Neural cell (in vitro differentiated cells): ENCODE results near the gene DENND4A. TPM values are rescaled to one million over a fixed set of nuclear protein-coding genes. Genes with fewer than 3 reads are reported as not detected.

Source experiments
- H2AFZ ChIP-seq: fragments of 200-600, 300-800 bp; sonication (generic), shearing (Covaris generic); 2 replicates; pipeline ENCODE4 v1.6.0; 2014; ENCODE audit warnings: low read depth, mild to moderate bottlenecking, antibody characterized with exemption, low read length, moderate library complexity
- H3F3A ChIP-seq: fragments of 200-600 bp; shearing (Covaris generic); 2 replicates; pipeline ENCODE4 v1.6.1; 2016; ENCODE audit warnings: mild to moderate bottlenecking, moderate library complexity, mixed read lengths, antibody characterized with exemption, low read length; ENCODE audit not compliant: insufficient read depth, poor library complexity, severe bottlenecking
- H3K27ac ChIP-seq: fragments of 200-600, 300-800 bp; sonication (generic), shearing (Covaris generic); 2 replicates; pipeline ENCODE4 v1.5.1; 2014; ENCODE audit warnings: mild to moderate bottlenecking, low read length, moderate library complexity
- H3K27me3 ChIP-seq: fragments of 300-800, 200-600 bp; sonication (generic), shearing (Covaris generic); 2 replicates; pipeline ENCODE4 v1.6.0; 2014; ENCODE audit warnings: mild to moderate bottlenecking, low read depth, low read length, moderate library complexity; ENCODE audit not compliant: insufficient read depth
- H3K36me3 ChIP-seq: fragments of 300-800, 200-600 bp; sonication (generic), shearing (Covaris generic); 2 replicates; pipeline ENCODE4 v1.5.1; 2014; ENCODE audit warnings: mild to moderate bottlenecking, antibody characterized with exemption, low read length, moderate library complexity; ENCODE audit not compliant: insufficient read depth
- H3K4me2 ChIP-seq: fragments of 300-800, 200-600 bp; sonication (generic), shearing (Covaris generic); 2 replicates; pipeline ENCODE4 v1.6.0; 2014; ENCODE audit warnings: mild to moderate bottlenecking, low read length
- H3K4me3 ChIP-seq: fragments of 300-800, 200-600 bp; sonication (generic), shearing (Covaris generic); 2 replicates; pipeline ENCODE4 v1.5.1; 2014; ENCODE audit warnings: mild to moderate bottlenecking, low read length, moderate library complexity
- H3K79me2 ChIP-seq: fragments of 200-600 bp; shearing (Covaris generic); replicated peaks from 2 replicates; pipeline ENCODE4 v1.6.0; 2014; ENCODE audit warnings: mild to moderate bottlenecking, low read length, moderate library complexity; ENCODE audit not compliant: insufficient read depth
- H3K9ac ChIP-seq: fragments of 300-800, 200-600 bp; sonication (generic), shearing (Covaris generic); 2 replicates; pipeline ENCODE4 v1.6.1; 2016; ENCODE audit warnings: mild to moderate bottlenecking, low read length, mixed read lengths
- H3K9me2 ChIP-seq: fragments of 200-600 bp; shearing (Covaris generic); 2 replicates; pipeline ENCODE4 v1.6.1; 2016; ENCODE audit warnings: mild to moderate bottlenecking, low read length, mixed read lengths; ENCODE audit not compliant: insufficient read depth
- H3K9me3 ChIP-seq: fragments of 200-600, 300-800 bp; sonication (generic), shearing (Covaris generic); 2 replicates; pipeline ENCODE4 v1.6.1; 2016; ENCODE audit warnings: mild to moderate bottlenecking, mixed run types, low read length, moderate library complexity, mixed read lengths
- H4K20me1 ChIP-seq: fragments of 200-600 bp; shearing (Covaris generic); 2 replicates; pipeline ENCODE4 v1.6.1; 2016; ENCODE audit warnings: mild to moderate bottlenecking, mixed run types; ENCODE audit not compliant: insufficient read depth
- EP300 ChIP-seq: fragments of 450-650 bp; conservative IDR thresholded peaks from 2 replicates; pipeline ENCODE4 v1.6.1; 2014; ENCODE audit warnings: antibody characterized with exemption, mild to moderate bottlenecking, moderate library complexity; ENCODE audit not compliant: poor library complexity, severe bottlenecking
- EZH2 ChIP-seq: fragments of 200-600, 300-800 bp; shearing (Covaris generic), sonication (generic); IDR thresholded peaks from 2 replicates; pipeline ENCODE4 v1.6.1; 2014; ENCODE audit warnings: antibody characterized with exemption, low read length, borderline replicate concordance, mild to moderate bottlenecking; ENCODE audit not compliant: insufficient read depth, poor library complexity, severe bottlenecking
- MXI1 ChIP-seq: fragments of 450-650 bp; conservative IDR thresholded peaks from 2 replicates; pipeline ENCODE4 v1.6.1; 2014; ENCODE audit warnings: antibody characterized with exemption, mild to moderate bottlenecking; ENCODE audit not compliant: poor library complexity, severe bottlenecking
- POLR2AphosphoS5 ChIP-seq: IDR thresholded peaks from 2 replicates; pipeline ENCODE4 v1.6.1; 2012
- RAD21 ChIP-seq: fragments of 450-650 bp; conservative IDR thresholded peaks from 2 replicates; pipeline ENCODE4 v1.6.1; 2014; ENCODE audit warnings: antibody characterized with exemption, mild to moderate bottlenecking, moderate library complexity
- REST ChIP-seq: IDR thresholded peaks from 2 replicates; pipeline ENCODE4 v1.6.1; 2012; ENCODE audit warnings: borderline replicate concordance
- SMC3 ChIP-seq: fragments of 450-650 bp; conservative IDR thresholded peaks from 2 replicates; pipeline ENCODE4 v1.6.1; 2014; ENCODE audit warnings: antibody characterized with exemption, mild to moderate bottlenecking, moderate library complexity; ENCODE audit not compliant: poor library complexity
- TAF1 ChIP-seq: IDR thresholded peaks from 2 replicates; pipeline ENCODE4 v1.6.1; 2012; ENCODE audit warnings: low read depth
- polyA plus RNA-seq: library from polyadenylated mRNA; depleted of rRNA; stranded (reverse); fragments of >200 nt; gene quantifications from 2 replicates; pipeline ENCODE4 v1.2.3, GENCODE V29; 2014
- TF ChIP-seq, protein P1 (sequence below): fragments of 450-650 bp; IDR thresholded peaks from 2 replicates; pipeline ENCODE4 v1.5.1; 2014; ENCODE audit warnings: antibody characterized with exemption, mild to moderate bottlenecking, moderate library complexity; ENCODE audit not compliant: poor library complexity, severe bottlenecking

DENND4A gene
- polyA plus RNA-seq, 1 donor from 2014 or later, result 7.5 TPM

DNA sequence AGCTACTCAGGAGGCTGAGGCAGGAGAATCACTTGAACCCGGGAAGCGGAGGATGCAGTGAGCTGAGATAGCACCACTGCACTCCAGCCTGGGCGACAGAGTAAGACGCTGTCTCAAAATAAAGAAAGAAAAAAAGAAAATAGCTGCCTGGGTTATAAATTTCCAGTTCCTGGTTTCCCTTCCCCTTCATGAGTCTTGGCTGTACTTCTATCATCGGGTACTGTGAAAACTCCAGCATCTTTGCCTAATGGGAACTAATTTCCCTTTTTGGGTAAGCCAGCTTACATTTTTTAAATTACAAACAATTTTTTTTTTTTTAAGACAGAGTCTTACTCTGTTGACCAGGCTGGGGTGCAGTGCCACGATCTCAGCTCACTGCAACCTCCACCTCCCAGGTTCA lies 15.0 kb downstream of the DENND4A start:
- no peak overlapping the region for H3K4me3 ChIP-seq
- H3K27me3 ChIP-seq, result no peaks in the 10 kb centered on the region
- no peaks in the 10 kb centered on the region for H3K9me3 ChIP-seq
- H3K9ac ChIP-seq, result no peak overlapping the region
- H4K20me1 ChIP-seq, result no peaks in the 10 kb centered on the region
- H3K27ac ChIP-seq, result no peak overlapping the region
- no peaks in the 10 kb centered on the region for H3K79me2 ChIP-seq
- H3F3A ChIP-seq, result no peaks in the 10 kb centered on the region
- no peak overlapping the region for H2AFZ ChIP-seq
- H3K4me2 ChIP-seq, result no peak overlapping the region
- H3K36me3 ChIP-seq, result no peaks in the 10 kb centered on the region
- TF ChIP-seq SMC3 (no peak), EP300 (no peak), MXI1 (no peak), POLR2AphosphoS5 (no peak), TAF1 (no peak), RAD21 (no peak), REST (no peak), EZH2 (no peak)
- TF ChIP-seq, protein P1, sequence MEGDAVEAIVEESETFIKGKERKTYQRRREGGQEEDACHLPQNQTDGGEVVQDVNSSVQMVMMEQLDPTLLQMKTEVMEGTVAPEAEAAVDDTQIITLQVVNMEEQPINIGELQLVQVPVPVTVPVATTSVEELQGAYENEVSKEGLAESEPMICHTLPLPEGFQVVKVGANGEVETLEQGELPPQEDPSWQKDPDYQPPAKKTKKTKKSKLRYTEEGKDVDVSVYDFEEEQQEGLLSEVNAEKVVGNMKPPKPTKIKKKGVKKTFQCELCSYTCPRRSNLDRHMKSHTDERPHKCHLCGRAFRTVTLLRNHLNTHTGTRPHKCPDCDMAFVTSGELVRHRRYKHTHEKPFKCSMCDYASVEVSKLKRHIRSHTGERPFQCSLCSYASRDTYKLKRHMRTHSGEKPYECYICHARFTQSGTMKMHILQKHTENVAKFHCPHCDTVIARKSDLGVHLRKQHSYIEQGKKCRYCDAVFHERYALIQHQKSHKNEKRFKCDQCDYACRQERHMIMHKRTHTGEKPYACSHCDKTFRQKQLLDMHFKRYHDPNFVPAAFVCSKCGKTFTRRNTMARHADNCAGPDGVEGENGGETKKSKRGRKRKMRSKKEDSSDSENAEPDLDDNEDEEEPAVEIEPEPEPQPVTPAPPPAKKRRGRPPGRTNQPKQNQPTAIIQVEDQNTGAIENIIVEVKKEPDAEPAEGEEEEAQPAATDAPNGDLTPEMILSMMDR, result no peak
- H3K9me2 ChIP-seq, result no peaks in the 10 kb centered on the region

- Histone ChIP-seq H3K36me3 (no peaks in the 10 kb centered on the region), H3K27me3 (no peaks in the 10 kb centered on the region), H3K4me2 (no peak overlapping the region), H3K9ac (no peak overlapping the region), H3K9me3 (no peaks in the 10 kb centered on the region), H4K20me1 (no peaks in the 10 kb centered on the region), H3K4me3 (no peak overlapping the region), H2AFZ (no peak overlapping the region), H3K79me2 (no peaks in the 10 kb centered on the region), H3K9me2 (no peaks in the 10 kb centered on the region), H3K27ac (no peak overlapping the region), H3F3A (no peaks in the 10 kb centered on the region)
- no peak for TF ChIP-seq EZH2
- TF ChIP-seq EP300, result no peak
- TF ChIP-seq, protein P1, result no peak
- no peak for TF ChIP-seq MXI1
- no peak for TF ChIP-seq TAF1
- TF ChIP-seq POLR2AphosphoS5, result no peak
- TF ChIP-seq SMC3, result no peak
- TF ChIP-seq REST, result no peak
- TF ChIP-seq RAD21, result no peak
Observed at GRCh38 chr15:65773386-65774111, 18.5 kb downstream of the DENND4A start.
